ENCODE measurements around the gene RPRD1A.

The RPRD1A gene

DNA sequence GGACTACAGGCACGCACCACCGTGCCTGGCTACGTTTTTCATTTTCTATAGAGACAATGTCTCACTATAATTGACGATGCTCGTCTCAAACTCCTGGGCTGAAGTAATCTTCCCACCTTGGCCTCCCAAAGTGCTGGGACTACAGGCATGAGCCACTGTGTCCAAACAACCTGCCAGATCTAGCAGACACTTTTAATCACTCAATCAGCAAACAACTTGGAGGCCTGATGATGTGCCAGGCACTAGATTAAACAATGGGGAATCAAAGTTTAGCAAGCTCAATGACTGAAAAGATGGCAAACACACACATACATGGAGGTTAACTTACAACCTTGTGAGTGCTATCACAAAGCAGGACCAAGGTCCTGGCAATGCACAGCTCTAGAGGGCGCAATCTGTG, 124.7 kb downstream of the RPRD1A start:
- no peaks in the 10 kb centered on the region for H3K27me3 ChIP-seq (ENCODE audit: control insufficient read depth, insufficient read depth, low read length)
- H3K9ac ChIP-seq (ENCODE audit: low read length) = no peak overlapping the region
- H3K4me1 ChIP-seq (ENCODE audit: control insufficient read depth, insufficient read depth, low read length) = peaks cover 24% of the 10 kb centered on the region
- no peak overlapping the region for H3K27ac ChIP-seq (ENCODE audit: low read depth, low read length)
- no peaks in the 10 kb centered on the region for H3K9me3 ChIP-seq (ENCODE audit: control insufficient read depth, insufficient read depth, low read depth, low read length)
- no peak overlapping the region for H3K4me3 ChIP-seq (ENCODE audit: low read depth, low read length)
- peaks cover 56% of the 10 kb centered on the region for H3K36me3 ChIP-seq (ENCODE audit: control insufficient read depth, insufficient read depth, low read length)

DNA sequence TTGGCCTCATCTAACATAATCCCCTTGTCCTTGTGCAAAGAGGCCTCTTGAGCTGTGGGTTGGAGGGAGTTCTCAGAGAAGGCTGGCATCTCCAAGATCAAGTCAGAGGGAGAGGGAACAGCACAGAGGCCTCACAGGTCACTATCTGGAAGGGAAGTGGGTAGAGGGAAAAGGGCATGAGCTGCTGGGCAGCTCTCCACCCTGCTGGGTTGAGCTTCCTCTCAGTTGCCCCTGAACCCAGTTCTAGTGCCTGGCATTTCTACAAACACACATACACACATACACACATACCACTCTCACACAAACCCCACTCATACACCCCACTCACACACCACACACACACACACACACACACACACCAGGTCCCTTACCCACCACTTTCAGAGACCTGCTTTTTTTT, 125.2 kb downstream of the RPRD1A start:
- Histone ChIP-seq H3K9ac (ENCODE audit: low read length) (no peak overlapping the region), H3K4me3 (ENCODE audit: low read depth, low read length) (no peak overlapping the region), H3K27ac (ENCODE audit: low read depth, low read length) (no peak overlapping the region), H3K4me1 (ENCODE audit: control insufficient read depth, insufficient read depth, low read length) (peaks cover 20% of the 10 kb centered on the region), H3K27me3 (ENCODE audit: control insufficient read depth, insufficient read depth, low read length) (no peaks in the 10 kb centered on the region), H3K9me3 (ENCODE audit: control insufficient read depth, insufficient read depth, low read depth, low read length) (no peaks in the 10 kb centered on the region), H3K36me3 (ENCODE audit: control insufficient read depth, insufficient read depth, low read length) (peaks cover 61% of the 10 kb centered on the region)

DNA sequence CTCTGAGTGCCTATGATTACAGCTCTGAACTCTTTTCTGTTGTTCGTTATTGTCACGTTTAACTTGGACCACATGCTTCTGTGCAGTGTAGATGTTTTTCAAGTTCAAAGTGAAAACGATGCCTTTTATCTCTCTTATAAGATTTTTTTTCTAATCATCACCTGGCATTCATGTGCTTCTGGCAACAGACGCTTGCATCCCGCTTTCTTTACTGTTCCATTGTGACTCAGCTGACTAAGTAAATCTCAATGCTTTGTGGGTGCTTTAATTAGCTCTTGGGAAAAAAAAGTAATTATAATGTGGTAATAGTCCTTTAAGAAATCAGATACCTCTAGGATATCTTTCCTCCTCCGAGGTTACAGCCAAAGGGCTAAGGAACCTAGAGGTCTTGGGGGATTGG, 126.1 kb downstream of the RPRD1A start:
- no peak overlapping the region for H3K9ac ChIP-seq (ENCODE audit: low read length)
- H3K36me3 ChIP-seq (ENCODE audit: control insufficient read depth, insufficient read depth, low read length) = peaks cover 66% of the 10 kb centered on the region
- peaks cover 15% of the 10 kb centered on the region for H3K4me1 ChIP-seq (ENCODE audit: control insufficient read depth, insufficient read depth, low read length)
- H3K9me3 ChIP-seq (ENCODE audit: control insufficient read depth, insufficient read depth, low read depth, low read length) = no peaks in the 10 kb centered on the region
- H3K4me3 ChIP-seq (ENCODE audit: low read depth, low read length) = no peak overlapping the region
- H3K27me3 ChIP-seq (ENCODE audit: control insufficient read depth, insufficient read depth, low read length) = no peaks in the 10 kb centered on the region
- H3K27ac ChIP-seq (ENCODE audit: low read depth, low read length) = no peak overlapping the region

All from HUES6 (cell line).